Measurements from ENCODE around the gene ACYP2. TPM values are rescaled to one million over a fixed set of nuclear protein-coding genes. Genes with fewer than 3 reads are reported as not detected.

The ACYP2 gene
- total RNA-seq, 2 donors from 2014 or later: 6.3 to 10.8 TPM

GRCh38 chr2:54341656-54342055, 226.2 kb downstream of the ACYP2 start:
- ATAC-seq (no peak), DNase-seq (ENCODE audit: low spot score in 2 of 2) (no peak)
- Mint-ChIP-seq H3K27ac (no peak overlapping the region), H3K36me3 (no peaks in the 10 kb centered on the region), H3K9me3 (no peaks in the 10 kb centered on the region)

GRCh38 chr2:54342603-54343002, 227.2 kb downstream of the ACYP2 start:
- Mint-ChIP-seq H3K27ac (no peak overlapping the region), H3K9me3 (no peaks in the 10 kb centered on the region), H3K36me3 (no peaks in the 10 kb centered on the region)
- ATAC-seq (no peak), DNase-seq (ENCODE audit: low spot score in 2 of 2) (no peak)

DNA sequence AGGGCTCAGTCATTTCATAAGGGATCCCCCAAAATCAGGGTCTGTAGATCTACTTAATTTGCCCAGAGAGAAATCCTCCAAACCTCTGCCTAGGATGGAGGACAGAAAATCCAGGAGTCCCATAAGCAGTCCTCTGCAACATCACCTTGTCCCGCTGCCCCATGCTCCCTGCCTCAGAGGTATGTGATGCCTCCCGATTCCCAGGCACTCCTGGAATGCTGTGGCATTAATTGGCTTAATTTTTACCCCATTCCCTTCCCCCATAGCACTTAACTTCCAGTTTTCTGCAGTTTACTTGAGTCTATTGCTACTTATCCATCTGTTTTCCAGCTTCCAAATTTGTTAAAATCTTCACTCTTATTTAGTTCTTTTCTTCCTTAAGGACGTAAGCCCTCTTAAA, 232.2 kb downstream of the ACYP2 start:
- no peak overlapping the region for H3K27ac Mint-ChIP-seq
- DNase-seq (ENCODE audit: low spot score in 2 of 2): no peak
- ATAC-seq: no peak
- H3K9me3 Mint-ChIP-seq: no peaks in the 10 kb centered on the region
- H3K36me3 Mint-ChIP-seq: no peaks in the 10 kb centered on the region

GRCh38 chr2:54348646-54349045, 233.2 kb downstream of the ACYP2 start:
- no peak for DNase-seq (ENCODE audit: low spot score in 2 of 2)
- Mint-ChIP-seq H3K27ac (no peak overlapping the region), H3K36me3 (no peaks in the 10 kb centered on the region), H3K9me3 (no peaks in the 10 kb centered on the region)
- ATAC-seq: no peak

GRCh38 chr2:54350426-54350825, 235.0 kb downstream of the ACYP2 start:
- Mint-ChIP-seq H3K27ac (no peak overlapping the region), H3K9me3 (no peaks in the 10 kb centered on the region), H3K36me3 (no peaks in the 10 kb centered on the region)
- DNase-seq (ENCODE audit: low spot score in 2 of 2): no peak
- ATAC-seq: no peak

DNA sequence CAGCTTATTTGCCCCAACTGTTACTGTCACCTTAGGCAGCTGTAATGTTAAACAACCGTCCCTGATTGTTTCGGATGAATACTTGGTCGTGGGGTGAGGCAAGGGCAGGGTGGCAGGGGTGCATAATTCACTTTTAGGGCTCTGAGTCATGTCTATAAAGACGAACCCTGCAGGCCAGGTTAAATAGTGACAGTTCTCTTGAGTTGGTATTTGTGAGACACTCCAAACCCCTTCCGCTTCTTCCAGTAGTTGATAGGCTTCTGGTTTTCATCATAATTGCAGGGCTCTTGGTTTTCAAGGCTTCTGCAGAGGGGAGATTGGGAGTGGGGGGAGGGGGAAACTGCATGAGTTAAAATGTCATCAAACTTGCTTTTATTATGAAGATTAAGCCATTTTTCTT, 237.8 kb downstream of the ACYP2 start:
- ATAC-seq (no peak), DNase-seq (ENCODE audit: low spot score in 2 of 2) (no peak)
- Mint-ChIP-seq H3K9me3 (no peaks in the 10 kb centered on the region), H3K36me3 (no peaks in the 10 kb centered on the region), H3K27ac (no peak overlapping the region)

Other genes with a start within 250 kb of the ACYP2 start
- 10 to 100 TPM; 28.1 to 63.0 TPM for gene PSME4, start 144.6 kb upstream of the ACYP2 start, total RNA-seq
- gene TSPYL6, start 140.6 kb downstream of the ACYP2 start, total RNA-seq: not detected